Hematopoietic multipotent progenitor cell treated with erythropoietin and hydrocortisone succinate and interleukin-3 and kit ligand, for 4 days (in vitro differentiated cells): ENCODE measurements around the gene SSBP3.
A peak's percentile ranks its signal among the peaks of the same experiment; 100 is the strongest.
"Not testable (repeated sequence)": the region's sequence is repeated elsewhere in the genome, so short reads cannot be mapped to it uniquely, and the experiment has no call there.

Experiments
- DNase-seq: peaks from one replicate; pipeline ENCODE4 v3.0.0-alpha.2; 2015

SSBP3 gene

GRCh38 chr1:54239035-54239383 lies 167.2 kb downstream of the SSBP3 start:
- DNase-seq = no peak

- peak; percentile 77 for DNase-seq
These were observed 167.7 kb downstream of the SSBP3 start for GRCh38 chr1:54238353-54239034.

- no peak for DNase-seq
These were observed 168.6 kb downstream of the SSBP3 start for GRCh38 chr1:54237586-54237985.

GRCh38 chr1:54234284-54234683 lies 171.9 kb downstream of the SSBP3 start:
- no peak for DNase-seq

GRCh38 chr1:54233196-54233595 lies 173.0 kb downstream of the SSBP3 start:
- not testable (repeated sequence) for DNase-seq

- DNase-seq = peak; percentile 86
These were observed 175.5 kb downstream of the SSBP3 start for GRCh38 chr1:54230507-54231339.

- DNase-seq = peak; percentile 96
These were observed 176.8 kb downstream of the SSBP3 start for GRCh38 chr1:54229281-54229891.

- DNase-seq = no peak
These were observed 177.5 kb downstream of the SSBP3 start for GRCh38 chr1:54228638-54229079.

- peak; percentile 54 for DNase-seq
These were observed 178.3 kb downstream of the SSBP3 start for GRCh38 chr1:54227891-54228310.

GRCh38 chr1:54227091-54227602 lies 179.0 kb downstream of the SSBP3 start:
- DNase-seq = peak; percentile 75

- no peak for DNase-seq
These were observed 180.1 kb downstream of the SSBP3 start for GRCh38 chr1:54225986-54226559.

- DNase-seq = no peak
These were observed 180.8 kb downstream of the SSBP3 start for GRCh38 chr1:54225378-54225777.

- DNase-seq = no peak
These were observed 182.0 kb downstream of the SSBP3 start for GRCh38 chr1:54224233-54224632.

GRCh38 chr1:54223441-54224202 lies 182.6 kb downstream of the SSBP3 start:
- DNase-seq = no peak

- no peak for DNase-seq
These were observed 183.5 kb downstream of the SSBP3 start for GRCh38 chr1:54222711-54223110.

- DNase-seq = peak; percentile 51
These were observed 184.2 kb downstream of the SSBP3 start for GRCh38 chr1:54221867-54222484.

GRCh38 chr1:54221113-54221834 lies 184.9 kb downstream of the SSBP3 start:
- DNase-seq = no peak

- DNase-seq = peak; percentile 49
These were observed 186.0 kb downstream of the SSBP3 start for GRCh38 chr1:54220004-54220811.

GRCh38 chr1:54219688-54220003 lies 186.5 kb downstream of the SSBP3 start:
- DNase-seq = no peak

GRCh38 chr1:54218883-54219687 lies 187.1 kb downstream of the SSBP3 start:
- DNase-seq = no peak
